Measurements from ENCODE around the gene MIEF1. TPM values are rescaled to one million over a fixed set of nuclear protein-coding genes. Genes with fewer than 3 reads are reported as not detected.

The MIEF1 gene
- total RNA-seq, 2 donors from 2014 or later = 37.5 to 52.2 TPM

GRCh38 chr22:39528681-39529486, 26.8 kb downstream of the MIEF1 start:
- DNase-seq (ENCODE audit: low spot score in 2 of 2) (peak; percentile 87 to 90), ATAC-seq (peak; percentile 20 to 34)
- Mint-ChIP-seq H3K9me3 (no peaks in the 10 kb centered on the region), H3K36me3 (peaks cover 15 to 55% of the 10 kb centered on the region in 2 donors), H3K27ac (peak overlapping the region; percentile 72 to 98)

- Mint-ChIP-seq H3K36me3 (peaks cover 15 to 51% of the 10 kb centered on the region in 2 donors), H3K9me3 (no peaks in the 10 kb centered on the region), H3K27ac (peak overlapping the region in 1 of 2 donors; percentile 98)
- no peak for DNase-seq (ENCODE audit: low spot score in 2 of 2)
- ATAC-seq = no peak
Observed at GRCh38 chr22:39529487-39529851, 27.4 kb downstream of the MIEF1 start.

GRCh38 chr22:39530116-39530515, 28.0 kb downstream of the MIEF1 start:
- Mint-ChIP-seq H3K27ac (peak overlapping the region in 1 of 2 donors; percentile 98), H3K9me3 (no peaks in the 10 kb centered on the region)

GRCh38 chr22:39530692-39531331, 28.7 kb downstream of the MIEF1 start:
- Mint-ChIP-seq H3K9me3 (no peaks in the 10 kb centered on the region), H3K36me3 (peaks cover 15 to 37% of the 10 kb centered on the region in 2 donors), H3K27ac (peak overlapping the region; percentile 97 to 98)
- DNase-seq (ENCODE audit: low spot score in 2 of 2) (no peak), ATAC-seq (no peak)

More at GRCh38 chr22:39530116-39530515, 28.0 kb downstream of the MIEF1 start:
- H3K36me3 Mint-ChIP-seq = peaks cover 15 to 44% of the 10 kb centered on the region in 2 donors
- ATAC-seq = no peak
- DNase-seq (ENCODE audit: low spot score in 2 of 2) = no peak

- peak within 1 kb of the TSS; percentile 97 to 98 for H3K27ac Mint-ChIP-seq
- H3K36me3 Mint-ChIP-seq = peaks cover 15 to 33% of the 10 kb centered on the region in 2 donors
- ATAC-seq = peak; percentile 80 to 88
- no peaks in the 10 kb centered on the region for H3K9me3 Mint-ChIP-seq
- peak; percentile 99 for DNase-seq (ENCODE audit: low spot score in 2 of 2)
Observed at GRCh38 chr22:39532215-39533073, 30.4 kb downstream of the MIEF1 start, which contains the start of gene RPS19BP1. Gene RPS19BP1 (minus strand): TSS chr22:39532748. CDS start chr22:39532738, 10 bp downstream.

- DNase-seq (ENCODE audit: low spot score in 2 of 2) (no peak), ATAC-seq (no peak)
- Mint-ChIP-seq H3K9me3 (no peaks in the 10 kb centered on the region), H3K36me3 (peaks cover 15 to 28% of the 10 kb centered on the region in 2 donors), H3K27ac (peak overlapping the region in 1 of 2 donors; percentile 90)
Observed at GRCh38 chr22:39534092-39534506, 32.0 kb downstream of the MIEF1 start.

GRCh38 chr22:39534591-39535356, 32.7 kb downstream of the MIEF1 start:
- Mint-ChIP-seq H3K36me3 (peaks cover 15 to 26% of the 10 kb centered on the region in 2 donors), H3K27ac (peak overlapping the region in 1 of 2 donors; percentile 90), H3K9me3 (no peaks in the 10 kb centered on the region)
- DNase-seq (ENCODE audit: low spot score in 2 of 2) (peak; percentile 80 to 91), ATAC-seq (peak; percentile 23 to 31)

GRCh38 chr22:39535357-39535725, 33.3 kb downstream of the MIEF1 start:
- no peak for ATAC-seq
- H3K36me3 Mint-ChIP-seq = peaks cover 15 to 20% of the 10 kb centered on the region in 2 donors
- no peaks in the 10 kb centered on the region for H3K9me3 Mint-ChIP-seq
- no peak overlapping the region for H3K27ac Mint-ChIP-seq
- DNase-seq (ENCODE audit: low spot score in 2 of 2) = no peak

GRCh38 chr22:39535831-39536449, 33.9 kb downstream of the MIEF1 start:
- DNase-seq (ENCODE audit: low spot score in 2 of 2) (no peak), ATAC-seq (no peak)
- Mint-ChIP-seq H3K9me3 (no peaks in the 10 kb centered on the region), H3K36me3 (peaks cover 15 to 18% of the 10 kb centered on the region in 2 donors), H3K27ac (no peak overlapping the region)

- no peak for DNase-seq (ENCODE audit: low spot score in 2 of 2)
- Mint-ChIP-seq H3K36me3 (peaks cover 11% of the 10 kb centered on the region in 2 donors), H3K9me3 (no peaks in the 10 kb centered on the region), H3K27ac (no peak overlapping the region)
- no peak for ATAC-seq
Observed at GRCh38 chr22:39536711-39537110, 34.6 kb downstream of the MIEF1 start.

GRCh38 chr22:39537975-39538374, 35.9 kb downstream of the MIEF1 start:
- H3K36me3 Mint-ChIP-seq = no peaks in the 10 kb centered on the region
- DNase-seq (ENCODE audit: low spot score in 2 of 2) = no peak
- no peak overlapping the region for H3K27ac Mint-ChIP-seq
- ATAC-seq = no peak
- no peaks in the 10 kb centered on the region for H3K9me3 Mint-ChIP-seq

- no peak overlapping the region for H3K27ac Mint-ChIP-seq
- H3K36me3 Mint-ChIP-seq = no peaks in the 10 kb centered on the region
- H3K9me3 Mint-ChIP-seq = no peaks in the 10 kb centered on the region
- ATAC-seq = no peak
- no peak for DNase-seq (ENCODE audit: low spot score in 2 of 2)
Observed at GRCh38 chr22:39543095-39543494, 41.0 kb downstream of the MIEF1 start.

- ATAC-seq = peak; percentile 43 to 51
- no peaks in the 10 kb centered on the region for H3K36me3 Mint-ChIP-seq
- peak in 1 of 2 donors; percentile 72 for DNase-seq (ENCODE audit: low spot score in 2 of 2)
- H3K9me3 Mint-ChIP-seq = no peaks in the 10 kb centered on the region
- peak overlapping the region in 1 of 2 donors; percentile 46 for H3K27ac Mint-ChIP-seq
Observed at GRCh38 chr22:39545386-39546365, 43.6 kb downstream of the MIEF1 start.

GRCh38 chr22:39546889-39547586, 44.9 kb downstream of the MIEF1 start:
- DNase-seq (ENCODE audit: low spot score in 2 of 2) (no peak), ATAC-seq (no peak)
- H3K9me3 Mint-ChIP-seq = no peaks in the 10 kb centered on the region
- no peaks in the 10 kb centered on the region for H3K36me3 Mint-ChIP-seq
- no peak overlapping the region for H3K27ac Mint-ChIP-seq
